IPS-15b (cell line): ENCODE results near the gene ARFGAP1.

Experiments used
- H3K27me3 ChIP-seq: one replicate; pipeline ENCODE4 v1.6.1; 2013; ENCODE audit warnings: low read length; ENCODE audit not compliant: control insufficient read depth, insufficient read depth
- H3K36me3 ChIP-seq: one replicate; pipeline ENCODE4 v1.6.1; 2013; ENCODE audit warnings: low read length; ENCODE audit not compliant: control insufficient read depth, insufficient read depth
- H3K4me1 ChIP-seq: one replicate; pipeline ENCODE4 v1.6.1; 2013; ENCODE audit warnings: mild to moderate bottlenecking, low read length; ENCODE audit not compliant: control insufficient read depth, insufficient read depth
- H3K4me3 ChIP-seq: one replicate; pipeline ENCODE4 v1.5.1; 2013; ENCODE audit warnings: low read depth, low read length
- H3K9ac ChIP-seq: one replicate; pipeline ENCODE4 v1.6.1; 2013; ENCODE audit warnings: low read depth, mild to moderate bottlenecking, low read length
- H3K9me3 ChIP-seq: one replicate; pipeline ENCODE4 v1.6.1; 2013; ENCODE audit warnings: mild to moderate bottlenecking, low read length; ENCODE audit not compliant: control insufficient read depth, insufficient read depth

ARFGAP1 gene

GRCh38 chr20:63284544-63284949 is 11.9 kb downstream of the ARFGAP1 start:
- Histone ChIP-seq H3K4me1 (no peaks in the 10 kb centered on the region), H3K36me3 (peaks cover 85% of the 10 kb centered on the region), H3K9ac (no peak overlapping the region), H3K4me3 (no peak overlapping the region), H3K9me3 (no peaks in the 10 kb centered on the region), H3K27me3 (no peaks in the 10 kb centered on the region)

GRCh38 chr20:63284981-63285524 is 12.4 kb downstream of the ARFGAP1 start:
- Histone ChIP-seq H3K9me3 (no peaks in the 10 kb centered on the region), H3K36me3 (peaks cover 82% of the 10 kb centered on the region), H3K9ac (no peak overlapping the region), H3K4me3 (no peak overlapping the region), H3K27me3 (no peaks in the 10 kb centered on the region), H3K4me1 (no peaks in the 10 kb centered on the region)

GRCh38 chr20:63285636-63286615 is 13.3 kb downstream of the ARFGAP1 start:
- no peaks in the 10 kb centered on the region for H3K9me3 ChIP-seq
- peaks cover 80% of the 10 kb centered on the region for H3K36me3 ChIP-seq
- H3K4me3 ChIP-seq, result no peak overlapping the region
- H3K9ac ChIP-seq, result no peak overlapping the region
- H3K4me1 ChIP-seq, result no peaks in the 10 kb centered on the region
- no peaks in the 10 kb centered on the region for H3K27me3 ChIP-seq

- no peaks in the 10 kb centered on the region for H3K9me3 ChIP-seq
- H3K36me3 ChIP-seq, result peaks cover 70% of the 10 kb centered on the region
- no peak overlapping the region for H3K9ac ChIP-seq
- H3K4me1 ChIP-seq, result no peaks in the 10 kb centered on the region
- H3K27me3 ChIP-seq, result no peaks in the 10 kb centered on the region
- H3K4me3 ChIP-seq, result no peak overlapping the region
Measured at GRCh38 chr20:63286781-63287696, 14.4 kb downstream of the ARFGAP1 start.

- Histone ChIP-seq H3K4me3 (no peak overlapping the region), H3K36me3 (peaks cover 61% of the 10 kb centered on the region), H3K27me3 (no peaks in the 10 kb centered on the region), H3K4me1 (no peaks in the 10 kb centered on the region), H3K9me3 (no peaks in the 10 kb centered on the region), H3K9ac (no peak overlapping the region)
Measured at GRCh38 chr20:63287697-63288580, 15.3 kb downstream of the ARFGAP1 start.

GRCh38 chr20:63288581-63289251 is 16.1 kb downstream of the ARFGAP1 start:
- peaks cover 53% of the 10 kb centered on the region for H3K36me3 ChIP-seq
- H3K9ac ChIP-seq, result no peak overlapping the region

GRCh38 chr20:63289311-63290135 is 16.9 kb downstream of the ARFGAP1 start:
- Histone ChIP-seq H3K36me3 (peaks cover 46% of the 10 kb centered on the region), H3K9ac (no peak overlapping the region), H3K4me3 (no peak overlapping the region), H3K9me3 (no peaks in the 10 kb centered on the region), H3K27me3 (no peaks in the 10 kb centered on the region), H3K4me1 (no peaks in the 10 kb centered on the region)

More at GRCh38 chr20:63288581-63289251, 16.1 kb downstream of the ARFGAP1 start:
- Histone ChIP-seq H3K4me3 (no peak overlapping the region), H3K4me1 (no peaks in the 10 kb centered on the region), H3K9me3 (no peaks in the 10 kb centered on the region), H3K27me3 (no peaks in the 10 kb centered on the region)

- Histone ChIP-seq H3K9ac (no peak overlapping the region), H3K36me3 (peaks cover 40% of the 10 kb centered on the region)
Measured at GRCh38 chr20:63290136-63290676, 17.6 kb downstream of the ARFGAP1 start.

GRCh38 chr20:63290677-63291472 is 18.3 kb downstream of the ARFGAP1 start:
- Histone ChIP-seq H3K36me3 (peaks cover 34% of the 10 kb centered on the region), H3K4me1 (no peaks in the 10 kb centered on the region), H3K9me3 (no peaks in the 10 kb centered on the region), H3K4me3 (no peak overlapping the region), H3K27me3 (peaks cover 2% of the 10 kb centered on the region), H3K9ac (no peak overlapping the region)

More at GRCh38 chr20:63290136-63290676, 17.6 kb downstream of the ARFGAP1 start:
- peaks cover under 1% of the 10 kb centered on the region for H3K27me3 ChIP-seq
- no peaks in the 10 kb centered on the region for H3K9me3 ChIP-seq
- no peak overlapping the region for H3K4me3 ChIP-seq
- no peaks in the 10 kb centered on the region for H3K4me1 ChIP-seq
